ENCODE measurements around the gene ADAM12.
"Not testable (repeated sequence)": the region's sequence is repeated elsewhere in the genome, so short reads cannot be mapped to it uniquely, and the experiment has no call there.

The ADAM12 gene

GRCh38 chr10:126259760-126260479 lies 128.4 kb downstream of the ADAM12 start:
- DNase-seq = no peak

DNA sequence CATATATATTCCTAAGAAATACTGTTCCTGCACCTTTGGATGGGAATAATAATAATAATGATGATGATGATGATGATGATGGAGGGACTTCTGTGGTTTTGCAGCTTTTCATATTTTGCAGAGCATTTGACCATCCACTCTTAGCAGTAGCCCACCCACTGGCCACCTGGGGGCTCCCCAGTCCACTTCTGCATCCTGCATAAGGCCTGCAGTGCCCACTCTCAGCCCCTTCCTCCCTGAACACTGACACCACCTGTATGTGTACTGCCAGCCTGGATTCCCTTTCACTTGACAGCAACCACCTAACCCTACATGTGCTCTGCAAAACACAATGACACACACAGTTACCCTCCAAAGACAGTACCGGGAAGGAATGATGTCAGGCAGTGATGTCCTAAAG lies 131.4 kb downstream of the ADAM12 start:
- DNase-seq = no peak

DNA sequence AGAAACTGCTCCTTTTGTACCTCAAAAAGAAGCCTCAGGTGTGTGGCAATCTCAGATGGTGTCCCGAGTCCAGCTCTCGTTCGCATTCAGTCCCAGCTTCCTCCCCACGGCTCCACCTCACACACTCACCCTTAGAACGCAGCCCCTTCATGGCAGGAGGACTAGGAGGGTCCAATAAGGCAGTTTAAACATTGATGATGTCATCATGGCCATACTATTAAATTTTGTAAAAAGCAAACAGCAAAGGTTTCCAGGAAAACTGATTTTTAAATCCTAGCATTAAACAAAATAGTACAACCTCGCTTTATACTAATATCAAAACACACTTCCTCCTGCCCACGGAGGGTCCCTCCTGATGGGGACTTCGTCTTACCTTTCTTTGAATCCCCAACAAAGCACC lies 133.0 kb downstream of the ADAM12 start:
- DNase-seq = no peak

- no peak for DNase-seq
Measured at GRCh38 chr10:126253611-126253998, 134.7 kb downstream of the ADAM12 start.

GRCh38 chr10:126252884-126253610 lies 135.2 kb downstream of the ADAM12 start:
- no peak for DNase-seq

DNA sequence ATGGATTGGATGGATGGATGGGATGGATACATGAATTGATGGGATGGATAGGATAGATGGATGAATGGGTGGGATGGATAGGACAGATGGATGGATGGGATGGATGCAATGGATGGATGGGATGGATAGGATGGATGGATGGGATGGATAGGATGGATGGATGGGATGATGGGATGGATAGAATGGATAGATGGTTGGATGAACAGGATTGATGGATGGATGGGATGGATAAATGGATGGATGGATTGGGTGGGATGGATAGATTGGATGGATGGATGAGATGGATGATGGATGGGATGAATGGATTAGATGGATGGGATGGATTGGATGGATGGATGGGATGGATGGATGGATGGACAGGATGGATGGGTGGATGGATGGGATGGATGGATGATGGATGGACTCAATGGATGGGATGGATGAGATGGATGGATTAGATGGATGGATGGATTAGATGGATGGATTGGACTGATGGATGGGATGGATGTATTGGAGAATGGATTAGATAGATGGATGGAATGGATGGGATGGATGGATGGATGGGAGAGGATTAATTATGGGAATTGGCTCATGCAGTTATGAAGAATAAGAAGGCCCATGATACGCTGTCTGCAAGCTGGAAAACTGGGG lies 136.4 kb downstream of the ADAM12 start:
- no peak for DNase-seq

GRCh38 chr10:126250527-126251310 lies 137.6 kb downstream of the ADAM12 start:
- DNase-seq = no peak

GRCh38 chr10:126250045-126250444 lies 138.2 kb downstream of the ADAM12 start:
- DNase-seq = no peak

DNA sequence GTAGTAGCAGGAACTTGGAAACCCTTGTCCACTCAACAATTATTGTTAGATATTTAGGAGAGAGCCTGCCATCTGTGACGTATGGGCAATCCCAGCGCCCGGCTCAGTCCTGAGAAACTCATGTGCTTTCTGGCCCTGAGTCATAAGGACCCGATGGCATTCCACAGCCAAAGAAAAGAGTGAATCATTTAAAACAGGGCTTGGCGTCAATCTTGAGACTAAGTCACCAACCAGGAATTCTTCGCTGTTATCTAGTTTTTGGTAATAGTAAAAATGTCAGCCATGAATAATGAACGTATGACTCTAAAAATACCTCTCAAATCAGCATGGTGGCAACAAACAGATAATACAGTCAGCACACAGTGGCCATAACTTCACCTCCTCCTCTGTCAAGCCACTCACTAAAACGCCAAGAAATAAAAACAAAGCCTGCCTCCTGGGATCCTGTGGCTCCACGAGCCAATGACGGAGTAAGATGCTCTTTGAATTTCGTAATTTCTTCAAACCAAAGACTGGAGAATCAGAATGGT lies 140.8 kb downstream of the ADAM12 start:
- no peak for DNase-seq

DNA sequence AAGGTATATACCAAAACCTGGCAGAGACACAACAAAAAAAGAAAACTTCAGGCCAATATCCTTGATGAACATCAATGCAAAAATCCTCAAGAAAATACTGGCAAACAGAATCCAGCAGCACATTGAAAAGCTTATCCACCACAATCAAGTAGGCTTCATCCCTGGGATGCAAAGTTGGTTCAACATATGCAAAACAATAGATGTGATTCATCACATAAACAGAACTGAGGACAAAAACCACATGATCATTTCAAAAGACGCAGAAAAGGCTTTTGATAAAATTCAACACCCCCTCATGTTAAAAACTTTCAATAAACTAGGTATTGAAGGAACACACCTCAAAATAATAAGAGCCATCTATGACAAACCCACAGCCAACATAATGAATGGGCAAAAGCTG lies 141.9 kb downstream of the ADAM12 start:
- not testable (repeated sequence) for DNase-seq

- no peak for DNase-seq
Measured at GRCh38 chr10:126245501-126245900, 142.8 kb downstream of the ADAM12 start.

DNA sequence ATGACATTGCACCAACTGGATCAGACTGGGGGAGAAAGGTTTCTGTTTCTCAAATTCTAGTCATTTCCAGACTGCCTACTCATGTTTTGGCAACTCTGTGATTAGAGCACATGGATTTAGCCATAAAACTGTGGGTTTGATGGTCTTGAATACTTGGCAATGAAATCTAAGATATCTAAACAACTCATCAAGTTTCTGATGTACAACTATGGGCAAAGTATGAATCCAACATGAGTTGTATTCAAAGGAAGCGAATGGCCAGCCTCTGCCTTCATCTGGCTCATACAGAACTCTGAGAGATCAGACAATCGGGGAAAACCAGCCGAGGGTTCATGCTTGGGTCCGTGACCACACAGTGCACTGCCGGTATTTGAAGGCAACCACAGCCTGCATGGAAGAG lies 144.3 kb downstream of the ADAM12 start:
- DNase-seq = no peak

GRCh38 chr10:126243306-126243705 lies 145.0 kb downstream of the ADAM12 start:
- no peak for DNase-seq

- DNase-seq = no peak
Measured at GRCh38 chr10:126242397-126243260, 145.6 kb downstream of the ADAM12 start.

DNA sequence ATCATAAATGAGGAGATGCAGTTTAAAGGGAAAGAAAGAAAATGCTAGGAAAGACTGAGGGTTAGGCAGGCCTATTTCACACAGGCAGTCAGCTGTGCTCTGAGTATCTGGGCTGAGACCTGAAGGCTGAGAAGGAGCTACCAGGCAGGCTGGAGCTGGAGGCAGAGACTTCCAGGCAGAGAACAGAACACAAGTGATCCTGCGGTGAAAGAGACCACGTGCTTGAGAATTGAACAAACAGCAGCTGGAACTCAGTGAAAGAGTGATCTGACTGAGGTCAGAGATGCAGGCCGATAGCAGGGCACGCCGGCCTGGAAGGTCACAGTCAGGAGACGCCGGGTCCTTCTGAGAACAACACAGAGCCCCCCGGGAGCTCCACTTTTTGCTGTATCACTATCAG lies 147.8 kb downstream of the ADAM12 start:
- DNase-seq = no peak

DNA sequence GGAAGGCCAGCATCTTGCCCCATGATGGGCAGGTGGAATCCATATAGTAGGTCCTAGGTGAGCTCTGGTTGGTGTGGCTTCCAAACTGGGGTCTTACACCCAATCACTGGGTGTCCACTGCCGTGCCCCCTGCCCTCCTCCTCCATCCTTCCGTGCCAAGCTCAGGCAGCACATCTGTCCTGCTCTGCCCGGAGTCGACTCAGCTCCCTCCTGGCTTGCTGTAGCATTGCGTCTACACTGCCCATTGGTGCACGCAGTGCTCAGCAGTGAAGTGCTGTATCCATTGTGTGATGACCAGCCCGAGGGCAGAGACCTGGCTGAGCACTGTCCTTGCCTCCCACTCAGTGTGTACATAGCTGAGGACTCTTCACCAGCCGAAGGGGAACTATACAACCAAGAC lies 148.4 kb downstream of the ADAM12 start:
- no peak for DNase-seq

DNA sequence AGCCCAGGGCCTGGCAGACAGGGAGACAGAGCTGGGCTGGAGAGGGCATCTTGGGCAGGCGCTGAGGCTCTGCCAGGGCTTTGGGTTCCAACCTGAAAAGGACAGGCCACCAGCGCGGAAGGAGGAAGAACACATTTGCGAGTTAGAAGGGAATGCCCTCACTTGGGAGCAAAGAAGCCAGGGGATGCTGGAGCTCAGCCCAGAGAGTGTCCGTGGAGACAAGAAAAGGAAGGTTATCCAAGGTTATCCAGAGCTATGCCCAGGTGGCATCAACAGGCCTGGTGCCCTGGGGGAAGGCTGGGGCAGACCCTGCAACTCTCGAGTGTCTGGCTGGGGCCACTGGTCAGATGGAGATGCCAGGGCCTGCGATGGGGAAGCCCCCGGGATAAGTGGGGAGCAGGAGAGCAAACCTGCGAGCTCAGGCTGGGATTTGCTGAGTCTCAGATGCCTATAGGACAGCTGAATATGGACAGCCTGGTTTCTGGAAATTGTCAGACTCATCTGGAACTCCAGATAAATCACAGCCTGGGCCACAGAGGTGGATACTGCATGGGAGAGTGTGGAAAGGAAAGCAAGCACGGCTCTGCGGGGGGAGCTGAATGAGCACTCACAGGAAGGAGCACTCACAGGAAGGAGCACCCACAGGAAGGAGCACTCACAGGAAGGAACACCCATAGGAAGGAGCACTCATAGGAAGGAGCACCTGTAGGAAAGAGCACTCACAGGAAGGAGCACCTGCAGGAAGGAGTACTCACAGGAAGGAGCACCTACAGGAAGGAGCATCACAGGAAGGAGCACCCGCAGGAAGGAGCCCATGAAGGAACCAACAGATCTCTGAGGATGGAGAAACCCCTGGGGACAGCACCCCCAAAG lies 152.1 kb downstream of the ADAM12 start:
- DNase-seq = no peak

GRCh38 chr10:126235091-126235978 lies 152.9 kb downstream of the ADAM12 start:
- DNase-seq = no peak

GRCh38 chr10:126234630-126235029 lies 153.6 kb downstream of the ADAM12 start:
- DNase-seq = no peak

All from stimulated activated CD4-positive, alpha-beta T cell treated with anti-CD3 and anti-CD28 coated beads, Interleukin-4, amount 100 ng/mL, for 4 hours (primary cell).